IgD-negative memory B cell (primary cell): ENCODE data around the gene NCBP3. TPM values are rescaled to one million over a fixed set of nuclear protein-coding genes. Genes with fewer than 3 reads are reported as not detected.
A peak's percentile ranks its signal among the peaks of the same experiment; 100 is the strongest.

Experiments used
- H3K27ac Mint-ChIP-seq, 3 donors: one replicate each; pipeline ENCODE4 v1.8.0; 2020 to 2022; ENCODE audit warnings: mild to moderate bottlenecking in 3 of 3, mixed read lengths in 3 of 3, moderate library complexity in 1 of 3
- H3K27me3 Mint-ChIP-seq: one replicate; pipeline ENCODE4 v1.8.0; 2021; ENCODE audit warnings: mixed read lengths
- H3K36me3 Mint-ChIP-seq: one replicate; pipeline ENCODE4 v1.8.0; 2020; ENCODE audit warnings: mild to moderate bottlenecking, mixed read lengths
- H3K4me1 Mint-ChIP-seq, 3 donors: one replicate each; pipeline ENCODE4 v1.8.0; 2020 to 2022; ENCODE audit warnings: mixed read lengths in 3 of 3, mild to moderate bottlenecking in 1 of 3
- H3K4me3 Mint-ChIP-seq, 4 donors: one replicate each; pipeline ENCODE4 v1.8.0; 2020 to 2022; ENCODE audit warnings: mild to moderate bottlenecking in 4 of 4, mixed read lengths in 4 of 4, moderate library complexity in 3 of 4
- H3K9me3 Mint-ChIP-seq, 3 donors: one replicate each; pipeline ENCODE4 v1.8.0; 2020 to 2021; ENCODE audit warnings: mixed read lengths in 3 of 3, mild to moderate bottlenecking in 1 of 3
- polyA plus RNA-seq: library from polyadenylated mRNA; unstranded; fragments of 300-500 nt; fragmentation: Illumina TruSeq; gene quantifications from one replicate; pipeline ENCODE4 v1.2.3, GENCODE V29; 2021

The NCBP3 gene
- polyA plus RNA-seq, 1 donor from 2014 or later: 12.5 TPM

DNA sequence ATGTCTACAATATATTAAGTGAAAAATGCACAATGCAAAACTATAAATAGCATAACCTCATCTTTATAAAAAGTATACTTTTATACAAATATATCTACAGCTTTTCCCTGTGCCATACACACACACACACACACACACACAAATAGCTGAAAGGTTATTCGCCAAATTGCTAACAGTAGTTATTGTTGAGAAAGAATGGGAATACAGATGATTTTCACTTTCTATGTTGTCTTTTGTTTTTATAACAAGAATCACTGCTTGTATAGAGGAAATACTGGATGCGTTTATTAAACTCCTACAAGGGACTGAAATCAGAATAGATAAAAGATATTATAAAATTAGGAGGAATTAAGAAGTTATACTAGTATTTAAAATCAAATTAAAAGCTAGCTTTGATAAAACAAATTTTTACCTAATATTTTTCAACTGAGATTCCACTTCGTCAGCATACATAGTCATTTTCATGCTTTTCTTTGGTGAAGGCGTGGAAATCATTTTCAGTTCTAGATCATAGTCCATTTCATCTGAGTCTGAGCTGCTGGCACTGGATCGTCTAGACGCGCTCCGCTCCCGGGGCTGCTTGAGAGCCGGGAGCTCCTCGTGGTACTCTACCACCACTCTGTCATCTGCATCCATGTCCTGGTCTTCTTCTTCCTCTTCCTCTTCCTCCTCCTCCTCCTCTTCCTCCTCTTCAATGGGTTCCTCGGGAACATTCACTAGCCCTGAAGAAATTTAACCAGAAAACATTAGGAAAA lies 28.0 kb downstream of the NCBP3 start:
- no peaks in the 10 kb centered on the region for H3K27me3 Mint-ChIP-seq
- H3K9me3 Mint-ChIP-seq: no peaks in the 10 kb centered on the region
- peak overlapping the region in 2 of 4 donors; percentile 79 to 81 for H3K4me3 Mint-ChIP-seq
- peaks cover 13 to 19% (median 14%) of the 10 kb centered on the region in 3 donors for H3K4me1 Mint-ChIP-seq
- H3K36me3 Mint-ChIP-seq: peaks cover 13% of the 10 kb centered on the region
- peak overlapping the region in 2 of 3 donors; percentile 14 to 76 for H3K27ac Mint-ChIP-seq

DNA sequence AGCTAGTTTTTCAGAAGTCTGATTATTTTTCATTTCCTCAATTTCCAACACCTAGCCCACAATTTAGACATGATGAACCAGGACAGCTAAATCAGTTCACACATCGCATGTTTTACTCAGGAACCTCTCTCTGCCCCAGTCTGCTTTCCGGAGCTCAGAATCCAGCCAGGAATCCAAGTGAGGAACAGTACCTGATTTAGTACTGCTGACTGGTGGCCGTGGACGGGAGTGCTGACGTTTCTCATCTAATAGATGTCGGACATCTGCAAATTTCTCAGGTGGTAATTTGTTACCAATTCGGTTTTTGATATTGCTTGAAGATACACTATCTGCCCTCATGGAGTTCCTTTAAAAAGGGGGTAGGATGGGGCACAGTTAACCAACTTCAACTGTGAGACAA lies 30.1 kb downstream of the NCBP3 start:
- peaks cover 13% of the 10 kb centered on the region for H3K36me3 Mint-ChIP-seq
- no peaks in the 10 kb centered on the region for H3K27me3 Mint-ChIP-seq
- H3K4me1 Mint-ChIP-seq: peaks cover 15 to 27% (median 20%) of the 10 kb centered on the region in 3 donors
- H3K27ac Mint-ChIP-seq: peak overlapping the region in 1 of 3 donors; percentile 1
- no peaks in the 10 kb centered on the region for H3K9me3 Mint-ChIP-seq
- H3K4me3 Mint-ChIP-seq: no peak overlapping the region

DNA sequence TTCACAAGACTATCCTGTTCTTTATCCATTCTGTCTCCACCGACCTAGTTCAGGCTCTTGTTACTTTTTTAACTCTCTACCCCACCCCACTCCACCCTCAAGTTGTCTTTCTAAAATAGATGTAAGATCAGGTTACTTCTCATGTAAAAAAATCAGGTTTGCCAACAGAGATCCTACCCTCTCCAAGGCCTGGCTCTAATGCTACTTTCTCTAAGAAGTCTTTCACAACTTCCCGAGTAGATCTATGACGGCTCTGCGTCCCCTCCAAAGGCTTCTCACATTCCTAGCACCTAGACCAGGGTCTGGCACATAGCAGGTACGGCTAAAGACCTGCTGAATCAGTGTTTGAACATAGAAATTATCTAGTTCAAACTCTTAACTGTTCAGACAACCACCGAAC lies 30.9 kb downstream of the NCBP3 start:
- no peaks in the 10 kb centered on the region for H3K27me3 Mint-ChIP-seq
- peak overlapping the region in 1 of 3 donors; percentile 26 for H3K27ac Mint-ChIP-seq
- H3K9me3 Mint-ChIP-seq: no peaks in the 10 kb centered on the region
- H3K4me3 Mint-ChIP-seq: peak overlapping the region in 1 of 4 donors; percentile 40
- H3K4me1 Mint-ChIP-seq: peaks cover 21 to 35% (median 22%) of the 10 kb centered on the region in 3 donors
- H3K36me3 Mint-ChIP-seq: peaks cover 13% of the 10 kb centered on the region

DNA sequence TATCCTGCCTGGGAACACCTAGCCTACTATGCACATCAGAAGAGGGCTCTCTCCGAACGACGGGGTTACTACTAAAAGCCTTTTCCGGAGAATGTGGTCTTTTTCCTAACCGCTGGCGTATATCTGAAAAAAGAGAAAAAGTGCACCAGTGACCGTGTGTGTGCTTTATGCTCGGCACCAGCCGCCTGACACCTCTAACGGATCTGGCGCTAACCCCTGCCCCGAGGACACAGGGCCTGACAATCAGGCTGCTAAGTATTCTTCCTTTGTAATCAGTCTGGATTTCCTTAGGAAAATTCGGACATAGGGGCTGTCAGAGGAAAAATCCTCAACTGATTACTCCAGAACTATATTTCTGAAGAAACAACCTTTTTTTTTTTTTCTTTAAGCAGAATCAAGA lies 31.7 kb downstream of the NCBP3 start:
- H3K27me3 Mint-ChIP-seq: no peaks in the 10 kb centered on the region
- H3K4me3 Mint-ChIP-seq: no peak overlapping the region
- H3K4me1 Mint-ChIP-seq: peaks cover 26 to 38% (median 27%) of the 10 kb centered on the region in 3 donors
- H3K36me3 Mint-ChIP-seq: peaks cover 13% of the 10 kb centered on the region
- no peaks in the 10 kb centered on the region for H3K9me3 Mint-ChIP-seq
- no peak overlapping the region for H3K27ac Mint-ChIP-seq

DNA sequence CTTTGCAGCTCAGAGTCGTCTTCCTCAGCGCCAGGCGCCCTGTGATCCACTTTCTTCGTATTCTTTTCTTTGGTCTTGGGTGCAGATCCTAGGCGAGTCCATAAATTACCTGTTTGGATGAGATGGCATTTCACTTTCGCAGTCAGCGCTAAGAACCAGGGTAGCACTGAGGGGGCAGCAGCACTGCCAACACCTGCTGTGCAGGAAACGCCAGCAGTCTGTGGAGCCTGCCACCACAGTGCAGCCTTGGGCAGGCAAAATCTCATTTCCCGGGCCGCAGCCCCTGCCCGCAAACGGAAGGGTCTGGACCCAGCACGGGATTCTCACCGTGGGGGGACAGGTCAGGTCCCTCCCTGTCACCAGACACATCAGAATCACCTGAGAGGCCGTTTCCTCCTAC lies 32.9 kb downstream of the NCBP3 start:
- H3K4me3 Mint-ChIP-seq: no peak overlapping the region
- H3K4me1 Mint-ChIP-seq: peaks cover 17 to 36% (median 27%) of the 10 kb centered on the region in 3 donors
- no peak overlapping the region for H3K27ac Mint-ChIP-seq
- H3K9me3 Mint-ChIP-seq: no peaks in the 10 kb centered on the region
- H3K36me3 Mint-ChIP-seq: peaks cover 7% of the 10 kb centered on the region
- H3K27me3 Mint-ChIP-seq: no peaks in the 10 kb centered on the region

DNA sequence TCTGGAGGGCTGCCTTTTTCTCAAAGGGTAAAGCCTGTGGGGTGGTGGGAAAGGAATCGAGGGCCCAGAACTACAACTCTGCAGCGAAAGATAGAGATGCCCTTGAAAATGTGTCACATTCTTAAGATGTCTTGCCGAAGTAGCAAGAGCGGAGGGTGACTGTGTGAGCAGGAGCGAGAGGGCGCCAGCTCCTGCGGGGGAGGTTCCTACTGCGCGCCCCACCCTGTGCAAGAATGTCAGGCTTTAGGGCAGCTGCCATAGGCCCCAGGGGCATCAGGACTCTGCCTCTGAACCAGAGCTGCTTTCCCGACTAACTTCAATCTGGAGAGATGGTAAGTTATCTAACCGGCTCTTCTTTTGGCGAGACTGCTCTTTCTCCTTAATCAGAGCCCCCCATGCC lies 33.3 kb downstream of the NCBP3 start:
- no peaks in the 10 kb centered on the region for H3K27me3 Mint-ChIP-seq
- H3K36me3 Mint-ChIP-seq: peaks cover 7% of the 10 kb centered on the region
- peaks cover 17 to 35% (median 28%) of the 10 kb centered on the region in 3 donors for H3K4me1 Mint-ChIP-seq
- H3K27ac Mint-ChIP-seq: peak overlapping the region in 1 of 3 donors; percentile 80
- no peak overlapping the region for H3K4me3 Mint-ChIP-seq
- no peaks in the 10 kb centered on the region for H3K9me3 Mint-ChIP-seq

DNA sequence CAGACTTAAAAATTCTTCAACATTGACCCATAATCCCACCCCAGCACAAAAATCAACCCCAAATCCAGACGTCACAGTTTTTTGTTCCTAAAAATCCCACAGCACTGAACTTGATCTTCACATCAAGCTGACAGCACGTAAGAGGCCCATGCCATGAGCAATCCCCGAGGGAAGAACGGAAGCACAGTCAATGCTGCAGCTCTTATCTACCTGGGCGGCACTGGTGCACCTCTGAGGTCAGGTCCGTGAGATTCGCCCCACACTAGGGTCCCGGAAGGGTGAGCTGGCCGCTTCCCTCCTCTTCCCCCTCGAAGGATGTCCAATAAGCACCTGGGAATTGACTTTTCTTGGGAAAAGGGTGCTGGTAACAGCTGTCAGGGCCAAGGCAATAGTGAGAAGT lies 33.8 kb downstream of the NCBP3 start:
- no peaks in the 10 kb centered on the region for H3K27me3 Mint-ChIP-seq
- H3K9me3 Mint-ChIP-seq: no peaks in the 10 kb centered on the region
- peak overlapping the region in 2 of 3 donors; percentile 80 to 90 for H3K27ac Mint-ChIP-seq
- peaks cover 17 to 37% (median 28%) of the 10 kb centered on the region in 3 donors for H3K4me1 Mint-ChIP-seq
- H3K4me3 Mint-ChIP-seq: no peak overlapping the region
- H3K36me3 Mint-ChIP-seq: peaks cover 7% of the 10 kb centered on the region

DNA sequence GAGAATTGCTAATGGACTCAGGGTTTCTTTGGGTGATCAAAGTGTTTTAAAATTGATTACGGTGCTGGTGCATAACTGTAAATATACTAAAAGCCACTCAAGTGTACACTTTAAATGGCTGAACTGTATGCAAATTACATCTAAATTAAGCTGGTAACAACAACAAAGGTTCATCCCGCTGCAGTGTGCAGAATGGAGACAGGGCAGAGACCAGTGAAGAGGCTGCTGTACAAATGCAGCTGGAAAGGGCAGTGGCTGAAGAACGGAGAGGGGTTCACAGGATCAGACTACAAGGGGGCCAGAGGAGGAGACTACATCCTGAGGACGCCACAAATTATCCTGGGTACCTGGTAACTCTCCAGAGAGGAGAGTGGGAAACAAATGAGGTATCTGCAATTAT lies 36.0 kb downstream of the NCBP3 start:
- Mint-ChIP-seq H3K4me1 (peaks cover 17 to 30% (median 21%) of the 10 kb centered on the region in 3 donors), H3K4me3 (peak overlapping the region; percentile 13 to 87 (median 80)), H3K27me3 (no peaks in the 10 kb centered on the region), H3K36me3 (peaks cover 4% of the 10 kb centered on the region), H3K27ac (peak overlapping the region; percentile 43 to 95 (median 91)), H3K9me3 (no peaks in the 10 kb centered on the region)

GRCh38 chr17:3809135-3809534 lies 36.9 kb downstream of the NCBP3 start:
- Mint-ChIP-seq H3K4me1 (peaks cover 24 to 35% (median 25%) of the 10 kb centered on the region in 3 donors), H3K27ac (peak overlapping the region in 1 of 3 donors; percentile 4), H3K27me3 (no peaks in the 10 kb centered on the region), H3K36me3 (peaks cover under 1% of the 10 kb centered on the region), H3K9me3 (no peaks in the 10 kb centered on the region), H3K4me3 (no peak overlapping the region)

GRCh38 chr17:3808701-3809100 lies 37.3 kb downstream of the NCBP3 start:
- Mint-ChIP-seq H3K27me3 (no peaks in the 10 kb centered on the region), H3K9me3 (no peaks in the 10 kb centered on the region), H3K4me3 (peak overlapping the region in 1 of 4 donors; percentile 28), H3K36me3 (peaks cover 2% of the 10 kb centered on the region), H3K4me1 (peaks cover 28 to 39% (median 30%) of the 10 kb centered on the region in 3 donors), H3K27ac (peak overlapping the region in 2 of 3 donors; percentile 4 to 6)

DNA sequence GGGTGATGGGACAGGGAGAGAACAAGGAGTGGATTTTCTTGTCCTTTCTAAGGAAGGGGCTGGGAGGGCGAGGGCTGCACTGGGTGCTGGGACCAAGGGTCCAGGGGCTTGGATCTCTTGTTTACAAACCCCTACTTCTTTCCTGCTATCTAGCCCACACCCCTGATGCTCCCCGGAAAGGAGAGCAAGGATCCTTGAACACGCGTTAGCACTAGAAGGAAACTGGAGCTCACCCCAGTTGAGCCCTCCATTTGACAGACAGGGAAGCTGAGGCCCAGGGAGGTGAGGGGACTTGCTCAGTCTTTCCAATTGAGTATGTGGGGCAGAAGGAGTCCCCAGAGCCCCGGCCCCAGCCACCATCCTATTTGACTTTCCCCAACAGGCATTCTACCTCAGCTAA lies 40.5 kb downstream of the NCBP3 start:
- peak overlapping the region in 1 of 3 donors; percentile 86 for H3K27ac Mint-ChIP-seq
- H3K27me3 Mint-ChIP-seq: no peaks in the 10 kb centered on the region
- H3K4me3 Mint-ChIP-seq: peak overlapping the region in 1 of 4 donors; percentile 55
- peaks cover 2% of the 10 kb centered on the region for H3K36me3 Mint-ChIP-seq
- H3K4me1 Mint-ChIP-seq: peaks cover 24 to 33% (median 25%) of the 10 kb centered on the region in 3 donors
- H3K9me3 Mint-ChIP-seq: no peaks in the 10 kb centered on the region

DNA sequence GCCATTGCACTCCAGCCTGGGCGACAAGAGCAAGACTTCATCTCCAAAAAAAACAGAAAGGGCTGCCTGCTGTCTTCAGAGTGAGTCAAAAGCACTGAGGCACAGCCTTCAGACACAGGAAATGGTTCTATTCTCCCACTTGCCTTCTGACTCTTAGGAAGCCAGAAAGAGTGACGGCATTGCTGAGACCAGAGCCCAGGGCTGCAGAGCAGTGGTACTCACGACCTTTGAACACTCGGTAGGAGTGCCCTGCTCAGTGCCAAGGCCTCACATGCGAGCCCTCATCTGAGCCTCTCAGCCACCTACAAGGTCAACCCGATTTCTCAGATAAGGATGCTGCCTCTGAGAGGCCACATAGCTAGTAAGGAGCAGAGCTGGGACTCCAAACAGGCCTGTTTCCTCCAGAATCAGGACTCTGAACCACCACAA lies 41.5 kb downstream of the NCBP3 start:
- no peaks in the 10 kb centered on the region for H3K9me3 Mint-ChIP-seq
- peaks cover 18 to 23% (median 20%) of the 10 kb centered on the region in 3 donors for H3K4me1 Mint-ChIP-seq
- H3K36me3 Mint-ChIP-seq: peaks cover 2% of the 10 kb centered on the region
- H3K4me3 Mint-ChIP-seq: peak overlapping the region; percentile 69 to 87 (median 81)
- no peaks in the 10 kb centered on the region for H3K27me3 Mint-ChIP-seq
- peak overlapping the region; percentile 79 to 93 (median 87) for H3K27ac Mint-ChIP-seq

GRCh38 chr17:3803308-3803640 lies 42.8 kb downstream of the NCBP3 start:
- H3K27me3 Mint-ChIP-seq: no peaks in the 10 kb centered on the region
- peak overlapping the region in 2 of 4 donors; percentile 48 to 72 for H3K4me3 Mint-ChIP-seq
- H3K4me1 Mint-ChIP-seq: peaks cover 21 to 28% (median 26%) of the 10 kb centered on the region in 3 donors
- H3K9me3 Mint-ChIP-seq: no peaks in the 10 kb centered on the region
- peaks cover 2% of the 10 kb centered on the region for H3K36me3 Mint-ChIP-seq
- H3K27ac Mint-ChIP-seq: peak overlapping the region in 1 of 3 donors; percentile 14

- H3K27ac Mint-ChIP-seq: peak overlapping the region in 1 of 3 donors; percentile 14
- H3K27me3 Mint-ChIP-seq: no peaks in the 10 kb centered on the region
- no peaks in the 10 kb centered on the region for H3K9me3 Mint-ChIP-seq
- peaks cover 2% of the 10 kb centered on the region for H3K36me3 Mint-ChIP-seq
- peak overlapping the region in 1 of 4 donors; percentile 72 for H3K4me3 Mint-ChIP-seq
- peaks cover 19 to 31% (median 28%) of the 10 kb centered on the region in 3 donors for H3K4me1 Mint-ChIP-seq
Measured at GRCh38 chr17:3802461-3803307, 43.4 kb downstream of the NCBP3 start.

- no peaks in the 10 kb centered on the region for H3K9me3 Mint-ChIP-seq
- H3K4me3 Mint-ChIP-seq: no peak overlapping the region
- peaks cover 2% of the 10 kb centered on the region for H3K36me3 Mint-ChIP-seq
- H3K4me1 Mint-ChIP-seq: peaks cover 23 to 30% (median 29%) of the 10 kb centered on the region in 3 donors
- H3K27ac Mint-ChIP-seq: no peak overlapping the region
- no peaks in the 10 kb centered on the region for H3K27me3 Mint-ChIP-seq
Measured at GRCh38 chr17:3801792-3802191, 44.3 kb downstream of the NCBP3 start.
